Stimulated activated CD4-positive, alpha-beta T cell treated with anti-CD3 and anti-CD28 coated beads, Interleukin-4, amount 100 ng/mL, for 1 hour (primary cell): Measurements from ENCODE around the gene PRELID1.
"Not testable (repeated sequence)": the region's sequence is repeated elsewhere in the genome, so short reads cannot be mapped to it uniquely, and the experiment has no call there.

Experiments used
- DNase-seq: peaks from one replicate; pipeline ENCODE4 v3.0.0-alpha.2; 2020

PRELID1 gene, protein sequence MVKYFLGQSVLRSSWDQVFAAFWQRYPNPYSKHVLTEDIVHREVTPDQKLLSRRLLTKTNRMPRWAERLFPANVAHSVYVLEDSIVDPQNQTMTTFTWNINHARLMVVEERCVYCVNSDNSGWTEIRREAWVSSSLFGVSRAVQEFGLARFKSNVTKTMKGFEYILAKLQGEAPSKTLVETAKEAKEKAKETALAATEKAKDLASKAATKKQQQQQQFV

DNA sequence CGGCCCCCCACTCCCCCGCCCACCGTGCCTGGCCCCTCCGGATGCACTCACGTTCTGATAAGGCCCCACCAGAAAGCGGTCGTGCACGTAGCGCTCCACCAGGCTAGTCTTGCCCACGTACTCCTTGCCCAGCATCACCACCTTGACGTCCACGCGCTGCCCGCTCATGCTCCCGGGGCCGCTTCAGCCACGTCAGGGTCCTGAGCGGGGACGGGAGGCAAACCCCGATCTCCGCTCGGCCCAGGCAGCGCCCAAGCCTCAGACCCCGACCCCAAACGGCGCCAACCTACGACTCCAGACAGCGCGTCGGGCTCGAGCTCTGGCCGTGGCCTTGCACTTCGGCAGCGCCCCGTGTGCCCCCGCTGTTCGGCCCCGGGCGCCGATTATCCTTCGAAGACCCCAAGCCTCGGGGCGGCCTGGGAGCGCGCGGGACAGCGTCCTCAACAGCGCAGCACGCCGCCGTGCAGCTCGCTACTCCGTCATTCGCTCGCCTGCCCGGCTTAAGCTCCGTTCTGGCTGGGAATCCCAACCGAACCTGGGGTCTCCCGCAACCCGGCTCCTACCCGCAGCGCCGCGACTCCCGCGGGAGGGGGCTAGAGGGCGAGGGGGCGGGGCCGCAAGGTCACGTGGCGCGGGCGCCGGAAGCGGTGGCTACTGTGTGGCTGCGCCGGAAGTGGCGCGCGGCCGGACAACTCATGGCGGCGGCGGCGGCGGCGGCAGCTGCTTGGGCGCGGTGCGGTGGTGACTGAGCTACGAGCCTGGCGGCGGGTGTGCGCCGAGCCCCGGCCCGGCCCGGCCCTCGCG lies at the start of gene PRELID1, which contains the start of gene RAB24:
TSS of gene PRELID1 (plus strand) at position 679 of the 804 bp plus-strand sequence. CDS start 187 bp downstream, outside the sequence.
TSS of gene RAB24 (minus strand) at position 599 of the 804 bp plus-strand sequence. CDS start at position 168, 431 bp downstream.
- peak; percentile 91 for DNase-seq

DNA sequence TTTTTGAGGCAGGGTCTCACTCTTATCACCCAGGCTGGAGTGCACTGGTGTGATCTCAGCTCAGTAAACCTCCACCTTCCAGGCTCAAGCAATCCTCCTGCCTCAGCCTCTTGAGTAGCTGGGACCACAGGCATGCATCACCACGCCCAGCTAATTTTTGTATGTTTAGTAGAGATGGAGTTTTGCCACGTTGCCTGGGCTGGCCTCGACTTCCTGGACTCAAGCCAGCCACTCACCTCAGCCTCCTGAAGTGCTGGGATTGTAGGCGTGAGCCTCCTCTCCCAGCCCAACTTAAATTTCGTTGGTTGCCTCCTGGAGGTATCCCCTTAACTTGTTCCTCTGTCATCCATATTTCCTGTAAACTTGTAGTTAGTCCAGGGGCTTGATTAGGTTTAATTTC lies 47.3 kb upstream of the PRELID1 start:
- no peak for DNase-seq

DNA sequence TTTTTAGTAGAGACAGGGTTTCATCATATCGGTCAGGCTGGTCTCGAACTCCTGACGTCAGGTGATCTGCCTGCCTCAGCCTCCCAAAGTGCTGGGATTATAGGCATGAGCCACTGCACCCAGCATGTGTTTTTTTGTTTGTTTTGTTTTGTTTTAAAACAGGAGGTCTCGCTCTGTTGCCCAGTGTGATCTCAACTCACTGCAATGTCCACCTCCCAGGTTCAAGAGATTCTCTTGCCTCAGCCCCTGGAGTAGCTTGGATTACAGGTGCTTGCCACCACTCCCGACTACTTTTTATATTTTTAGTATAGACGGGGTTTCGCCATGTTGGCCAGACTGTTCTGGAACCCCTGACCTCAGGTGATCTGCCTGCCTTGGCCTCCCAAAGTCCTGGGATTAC lies 44.9 kb upstream of the PRELID1 start:
- DNase-seq: not testable (repeated sequence)

DNA sequence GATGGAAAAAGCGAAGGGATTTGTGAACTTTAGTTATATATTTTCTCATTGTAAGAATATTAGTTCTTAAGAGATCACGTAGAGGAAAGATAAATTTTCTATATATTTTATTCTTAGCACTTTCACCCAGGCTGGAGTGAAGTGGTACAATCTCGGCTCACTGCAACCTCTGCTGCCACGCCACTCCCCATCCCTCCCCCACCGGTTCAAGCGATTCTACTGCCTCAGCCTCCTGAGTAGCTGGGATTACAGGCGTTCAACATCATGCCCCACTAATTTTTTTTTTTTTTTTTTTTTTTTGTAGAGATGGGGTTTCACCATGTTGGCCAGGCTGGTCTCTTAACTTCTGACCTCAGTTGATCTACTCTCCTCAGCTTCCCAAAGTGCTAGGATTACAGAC lies 42.6 kb upstream of the PRELID1 start:
- DNase-seq: no peak

DNA sequence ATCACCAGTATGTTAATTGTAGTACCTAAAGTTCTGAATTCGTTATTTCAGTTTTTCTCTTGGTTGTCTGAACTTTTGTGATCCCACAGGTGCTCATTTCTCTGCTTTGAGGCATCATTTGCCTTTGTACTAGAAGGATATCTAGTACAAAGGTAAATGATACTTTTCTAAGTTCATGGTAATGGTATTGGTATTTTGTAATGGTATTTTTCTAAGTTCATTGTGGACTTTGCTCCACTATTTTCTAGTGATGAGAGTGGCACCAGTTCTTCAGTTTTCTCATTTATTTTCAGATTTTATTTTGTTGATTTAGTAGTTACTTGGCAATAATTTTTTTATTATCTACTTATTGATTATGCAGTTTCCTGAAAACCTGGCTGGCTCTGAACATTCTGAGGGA lies 42.1 kb upstream of the PRELID1 start:
- DNase-seq: no peak

DNA sequence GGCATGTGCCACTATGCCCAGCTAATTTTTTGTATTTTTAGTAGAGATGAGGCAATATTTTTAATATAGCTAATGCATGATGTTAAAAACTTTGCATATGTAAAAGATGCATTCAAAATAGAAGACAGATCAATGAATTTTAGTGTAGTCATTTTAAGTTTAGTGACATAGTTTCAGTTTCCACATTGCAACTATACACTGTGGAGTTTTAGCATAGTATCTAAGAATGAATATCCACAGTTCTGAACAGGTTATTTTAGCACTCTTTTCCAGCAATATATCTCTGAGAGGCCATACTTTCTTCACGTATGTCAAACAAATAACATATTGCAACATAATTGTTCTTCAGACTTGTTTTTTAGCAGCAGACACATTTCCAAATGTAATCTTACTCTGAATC lies 39.4 kb upstream of the PRELID1 start:
- DNase-seq: no peak

DNA sequence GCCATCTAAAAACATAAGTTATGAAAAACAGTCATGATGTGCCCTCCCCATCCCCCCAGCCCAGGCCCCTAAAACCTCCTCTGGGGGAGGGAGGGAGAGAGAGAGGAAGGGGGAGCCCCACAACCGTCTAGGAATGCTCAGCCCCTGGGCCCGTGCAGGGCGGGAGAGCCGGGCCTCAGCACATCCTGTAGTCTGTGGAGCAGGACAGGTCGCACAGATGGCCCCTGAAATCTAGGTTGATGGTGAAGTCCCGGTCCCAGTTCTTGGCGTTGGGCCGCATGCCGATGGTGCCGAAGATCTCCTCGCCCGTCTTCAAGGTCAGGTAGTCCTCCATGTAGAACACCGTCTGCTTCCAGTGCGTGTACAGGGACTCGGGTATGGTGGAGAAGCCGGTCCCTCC lies 38.2 kb upstream of the PRELID1 start:
- DNase-seq: no peak

DNA sequence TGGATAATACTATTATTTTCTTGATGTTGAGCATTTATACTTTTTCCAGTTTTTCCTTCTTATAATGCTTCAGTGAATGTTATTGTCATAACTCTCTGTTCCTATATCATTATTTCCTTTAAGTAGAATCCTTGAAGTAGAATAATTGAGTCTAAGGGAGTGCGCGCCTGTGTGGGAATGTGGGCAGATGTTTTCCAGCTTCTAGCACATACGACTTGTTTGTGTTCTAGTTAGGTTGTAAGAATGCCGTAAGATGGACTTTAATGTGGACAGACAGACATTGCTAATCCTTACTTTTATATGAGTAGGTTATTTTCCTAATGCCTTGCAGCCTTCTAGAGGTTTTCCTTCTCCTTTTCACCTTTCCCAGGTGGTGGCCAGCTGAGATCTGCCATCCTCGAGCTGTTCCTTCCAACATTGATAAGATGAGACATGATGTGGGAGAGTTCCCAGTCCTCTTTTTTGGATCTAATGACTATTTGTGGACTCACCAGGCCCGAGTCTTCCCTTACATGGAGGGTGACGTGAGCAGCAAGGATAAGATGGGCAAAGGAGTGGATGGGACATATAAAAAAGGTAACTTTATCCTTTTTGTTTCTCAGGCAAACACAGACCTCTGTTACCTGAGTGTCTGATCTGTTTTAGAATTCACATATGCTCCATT lies 34.2 kb upstream of the PRELID1 start:
- no peak for DNase-seq

DNA sequence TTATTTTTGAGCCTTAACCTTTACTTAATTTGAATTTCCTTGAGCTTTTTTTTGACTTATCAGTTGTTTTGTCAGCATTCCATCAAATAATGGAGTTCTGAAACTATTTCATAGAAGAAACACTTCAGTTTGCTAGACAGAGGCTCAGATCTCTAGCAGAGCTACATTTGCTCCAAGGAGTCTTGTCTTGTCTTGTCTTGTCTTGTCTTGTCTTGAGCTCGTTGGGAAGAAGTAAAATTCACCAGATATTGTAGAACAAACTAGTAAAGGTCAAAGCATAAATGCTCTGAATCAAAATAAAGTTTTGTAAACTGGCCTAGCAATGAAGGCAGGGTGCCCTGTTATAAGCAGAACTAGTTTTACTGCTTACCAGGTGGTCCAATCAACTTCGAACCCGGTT lies 33.6 kb upstream of the PRELID1 start:
- no peak for DNase-seq

DNA sequence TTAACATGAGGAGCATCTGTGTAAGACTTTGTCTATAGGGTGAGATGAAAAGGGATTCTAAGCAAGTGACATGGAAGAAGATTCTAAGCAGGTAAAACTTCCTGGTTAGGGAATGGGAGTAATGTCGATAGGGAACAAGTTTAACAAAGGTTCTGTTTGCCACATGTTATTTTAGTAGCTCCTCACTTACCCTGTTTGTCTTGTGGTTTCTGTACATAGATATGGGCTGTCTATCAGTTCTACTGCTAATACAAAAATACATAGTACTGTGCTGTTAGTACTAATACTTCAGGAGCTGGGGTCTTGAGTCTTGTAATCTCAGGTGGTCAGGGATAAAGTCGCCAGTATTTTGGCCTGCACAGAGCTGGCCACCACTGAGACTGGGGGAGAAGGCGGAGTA lies 32.9 kb upstream of the PRELID1 start:
- DNase-seq: no peak

DNA sequence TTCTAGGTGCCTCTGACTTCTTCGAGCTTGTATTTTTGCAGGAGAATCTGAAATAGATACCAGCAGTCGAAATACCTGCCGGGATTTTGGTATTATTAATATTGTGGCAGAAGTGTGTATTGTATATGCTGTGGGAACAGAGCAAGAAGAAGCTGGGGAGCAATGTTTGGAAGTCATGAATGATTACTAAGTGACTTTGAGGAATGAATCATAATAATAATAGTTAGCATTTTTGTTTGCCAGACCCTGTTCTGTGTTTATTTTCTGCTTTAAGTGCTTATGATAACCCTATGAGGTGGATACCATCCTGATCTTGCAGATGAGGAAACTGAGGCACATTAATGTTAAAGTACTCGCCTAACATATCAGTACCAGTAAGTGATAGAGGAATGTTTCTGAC lies 32.5 kb upstream of the PRELID1 start:
- no peak for DNase-seq

DNA sequence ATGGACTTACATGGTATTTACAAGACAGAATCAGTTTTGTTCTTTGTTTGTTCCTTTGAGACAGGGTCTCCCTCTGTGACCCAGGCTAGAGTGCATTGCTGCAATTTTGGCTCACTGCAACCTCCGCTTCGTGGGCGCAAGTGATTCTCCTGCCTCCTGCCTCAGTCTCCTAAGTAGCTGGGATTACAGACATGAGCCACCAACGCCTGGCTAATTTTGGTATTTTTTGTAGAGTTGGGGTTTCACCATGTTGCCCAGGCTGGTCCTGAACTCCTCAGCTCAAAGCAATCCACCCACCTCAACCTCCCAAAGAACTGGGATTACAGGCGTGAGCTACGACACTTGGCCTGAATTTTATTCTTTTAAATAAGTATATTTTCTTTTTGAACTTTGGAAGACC lies 27.7 kb upstream of the PRELID1 start:
- no peak for DNase-seq

DNA sequence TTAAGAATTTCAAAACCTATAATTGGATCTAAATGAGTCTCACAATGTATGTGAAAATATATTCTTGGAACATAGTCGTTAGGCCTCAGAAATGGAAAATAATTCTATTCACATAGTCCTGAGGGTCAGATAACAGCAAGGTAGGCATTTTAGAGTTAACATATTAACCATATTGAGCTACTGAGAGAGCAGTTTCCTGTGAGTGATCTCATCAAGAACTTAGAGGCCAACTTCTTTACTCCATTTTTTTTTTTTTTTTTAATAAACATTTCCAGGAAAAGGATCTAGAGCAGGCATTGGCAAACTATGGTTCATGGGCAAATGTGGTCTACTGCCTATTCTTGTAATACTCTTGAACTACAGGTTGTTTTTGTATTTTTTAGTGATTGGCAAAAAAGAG lies 26.7 kb upstream of the PRELID1 start:
- no peak for DNase-seq

DNA sequence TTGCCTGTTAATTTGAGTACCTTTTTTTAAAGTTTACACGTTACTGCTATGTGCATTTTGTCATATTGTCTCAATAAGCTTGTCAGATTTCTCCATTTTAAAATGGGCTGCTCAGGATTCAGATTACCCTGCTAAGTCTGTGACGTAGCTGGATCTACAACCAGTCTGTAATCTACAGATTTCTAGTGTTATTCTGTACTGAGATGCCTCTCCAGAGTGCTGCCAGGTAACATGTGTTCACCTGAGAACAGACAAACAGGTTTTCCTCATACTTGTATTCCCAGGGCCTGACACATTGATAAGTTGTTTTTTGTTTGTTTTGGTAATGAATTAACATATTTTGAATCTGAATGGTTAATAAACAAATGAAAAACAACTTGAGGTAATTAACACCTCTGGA lies 15.4 kb upstream of the PRELID1 start:
- no peak for DNase-seq

DNA sequence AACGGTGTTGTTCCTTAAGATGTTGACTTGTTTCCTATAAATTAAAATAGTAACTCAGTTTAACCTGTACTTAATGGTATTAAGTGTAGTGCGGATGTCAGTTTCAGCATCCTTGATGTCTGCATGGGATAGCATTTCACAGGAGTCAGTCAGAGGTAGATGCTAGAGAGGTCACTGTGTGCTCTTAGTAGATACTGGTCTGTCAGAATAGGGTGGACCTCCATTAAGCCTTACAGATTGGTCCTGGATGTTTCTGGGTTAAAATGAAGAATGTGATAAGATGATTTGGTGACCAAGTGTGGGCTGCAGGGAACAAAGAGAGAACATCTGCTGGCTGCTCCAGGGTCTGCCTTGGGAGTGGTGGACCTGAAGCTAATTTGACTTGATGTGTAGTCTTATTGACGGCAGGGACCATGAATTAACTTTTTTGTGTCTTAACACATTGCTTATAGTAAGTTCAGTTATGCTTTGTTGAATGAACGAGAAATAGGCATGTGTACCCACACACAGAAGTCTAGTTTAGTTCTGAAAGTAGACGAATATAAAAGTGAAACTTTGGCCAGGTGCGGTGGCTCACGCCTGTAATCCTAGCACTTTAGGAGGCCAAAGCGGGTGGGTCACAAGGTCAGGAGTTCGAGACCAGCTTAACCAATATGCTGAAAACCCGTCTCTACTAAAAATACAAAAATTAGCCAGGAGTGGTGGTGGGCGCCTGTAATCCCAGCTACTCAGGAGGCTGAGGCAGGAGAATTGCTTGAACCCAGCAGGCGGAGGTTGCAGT lies 12.6 kb upstream of the PRELID1 start:
- no peak for DNase-seq

DNA sequence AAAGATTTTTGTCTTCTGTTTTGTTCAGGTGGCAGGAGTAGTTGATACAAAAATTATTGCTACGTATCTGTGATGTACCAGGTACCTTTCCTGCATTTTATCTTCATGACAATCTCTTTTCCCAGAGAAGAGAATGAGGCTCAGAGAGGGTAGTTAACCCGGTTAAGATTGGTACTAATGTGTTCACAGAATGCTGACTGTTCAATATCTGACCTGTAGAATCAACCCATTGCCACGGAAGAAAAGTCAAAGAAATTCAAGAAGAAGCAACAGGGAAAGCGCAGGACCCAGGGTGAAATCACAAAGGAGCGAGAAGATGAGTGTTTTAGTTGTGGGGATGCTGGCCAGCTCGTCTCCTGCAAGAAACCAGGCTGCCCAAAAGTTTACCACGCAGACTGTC lies 11.9 kb upstream of the PRELID1 start:
- no peak for DNase-seq

DNA sequence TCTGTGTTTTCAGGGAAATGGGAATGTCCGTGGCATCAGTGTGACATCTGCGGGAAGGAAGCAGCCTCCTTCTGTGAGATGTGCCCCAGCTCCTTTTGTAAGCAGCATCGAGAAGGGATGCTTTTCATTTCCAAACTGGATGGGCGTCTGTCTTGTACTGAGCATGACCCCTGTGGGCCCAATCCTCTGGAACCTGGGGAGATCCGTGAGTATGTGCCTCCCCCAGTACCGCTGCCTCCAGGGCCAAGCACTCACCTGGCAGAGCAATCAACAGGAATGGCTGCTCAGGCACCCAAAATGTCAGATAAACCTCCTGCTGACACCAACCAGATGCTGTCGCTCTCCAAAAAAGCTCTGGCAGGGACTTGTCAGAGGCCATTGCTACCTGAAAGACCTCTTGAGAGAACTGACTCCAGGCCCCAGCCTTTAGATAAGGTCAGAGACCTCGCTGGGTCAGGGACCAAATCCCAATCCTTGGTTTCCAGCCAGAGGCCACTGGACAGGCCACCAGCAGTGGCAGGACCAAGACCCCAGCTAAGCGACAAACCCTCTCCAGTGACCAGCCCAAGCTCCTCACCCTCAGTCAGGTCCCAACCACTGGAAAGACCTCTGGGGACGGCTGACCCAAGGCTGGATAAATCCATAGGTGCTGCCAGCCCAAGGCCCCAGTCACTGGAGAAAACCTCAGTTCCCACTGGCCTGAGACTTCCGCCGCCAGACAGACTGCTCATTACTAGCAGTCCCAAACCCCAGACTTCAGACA lies 9.6 kb upstream of the PRELID1 start:
- DNase-seq: no peak

DNA sequence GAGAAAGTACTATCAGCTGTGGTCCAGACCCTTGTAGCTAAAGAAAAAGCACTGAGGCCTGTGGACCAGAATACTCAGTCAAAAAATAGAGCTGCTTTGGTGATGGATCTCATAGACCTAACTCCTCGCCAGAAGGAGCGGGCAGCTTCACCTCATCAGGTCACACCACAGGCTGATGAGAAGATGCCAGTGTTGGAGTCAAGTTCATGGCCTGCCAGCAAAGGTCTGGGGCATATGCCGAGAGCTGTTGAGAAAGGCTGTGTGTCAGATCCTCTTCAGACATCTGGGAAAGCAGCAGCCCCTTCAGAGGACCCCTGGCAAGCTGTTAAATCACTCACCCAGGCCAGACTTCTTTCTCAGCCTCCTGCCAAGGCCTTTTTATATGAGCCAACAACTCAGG lies 9.0 kb upstream of the PRELID1 start:
- DNase-seq: no peak

DNA sequence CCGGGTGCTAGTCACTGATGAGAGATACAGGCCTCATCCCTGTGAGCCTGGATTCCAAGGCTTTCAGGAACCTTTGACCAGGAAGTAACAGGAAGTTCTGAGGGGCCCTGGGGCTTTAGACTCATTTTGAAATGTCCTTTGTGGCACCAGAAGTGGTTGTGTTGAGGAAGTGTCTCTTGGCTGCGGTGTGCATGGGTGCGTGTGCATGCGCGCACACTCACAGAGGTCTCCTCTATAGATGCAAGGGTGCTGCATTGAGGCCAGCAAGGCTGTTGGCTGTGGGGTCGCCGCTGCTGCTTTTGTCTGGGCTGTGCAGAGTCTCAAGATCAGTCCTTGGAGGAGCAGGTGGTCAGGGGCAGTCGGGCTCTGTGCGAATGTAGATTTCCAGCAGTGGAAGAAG lies 7.7 kb upstream of the PRELID1 start:
- DNase-seq: no peak

DNA sequence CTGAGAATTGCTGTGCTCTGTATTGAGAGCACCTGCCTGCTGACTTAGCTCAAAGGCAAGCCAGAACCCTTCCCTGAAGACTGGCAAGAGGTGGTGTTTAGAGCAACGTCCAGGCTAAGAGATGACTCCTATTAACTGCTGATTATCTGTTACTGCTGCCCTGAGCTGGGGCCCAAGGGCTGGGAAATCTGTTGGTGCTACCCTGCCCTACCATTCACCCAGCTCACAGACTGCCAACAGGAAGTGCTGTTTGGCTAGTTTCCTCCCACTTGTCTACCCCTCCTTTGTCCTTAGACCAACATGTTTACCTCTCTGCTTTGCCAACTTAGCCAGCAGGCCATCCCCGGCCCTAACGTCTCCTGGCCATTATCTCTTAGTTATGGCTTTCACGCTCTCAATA lies 7.0 kb upstream of the PRELID1 start:
- no peak for DNase-seq

DNA sequence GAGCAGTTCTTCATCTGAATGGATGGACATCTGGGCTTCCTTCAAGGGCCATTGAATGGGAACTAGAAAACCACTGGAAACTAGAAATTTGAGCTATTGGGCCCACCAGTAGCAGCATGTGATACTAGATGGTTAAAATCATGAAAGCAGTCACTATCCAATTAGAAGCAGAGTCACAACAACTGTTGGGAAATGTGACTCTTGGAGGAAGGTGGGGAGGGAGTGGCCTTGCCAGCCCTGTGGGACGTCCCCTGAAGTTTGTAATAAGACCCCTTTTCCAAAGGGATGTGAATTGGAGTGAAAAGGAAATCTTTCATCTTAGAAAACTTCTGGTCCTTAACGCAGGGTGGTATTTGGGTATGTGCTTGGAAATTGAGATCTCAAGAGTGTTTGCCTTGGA lies 5.7 kb upstream of the PRELID1 start:
- DNase-seq: no peak

DNA sequence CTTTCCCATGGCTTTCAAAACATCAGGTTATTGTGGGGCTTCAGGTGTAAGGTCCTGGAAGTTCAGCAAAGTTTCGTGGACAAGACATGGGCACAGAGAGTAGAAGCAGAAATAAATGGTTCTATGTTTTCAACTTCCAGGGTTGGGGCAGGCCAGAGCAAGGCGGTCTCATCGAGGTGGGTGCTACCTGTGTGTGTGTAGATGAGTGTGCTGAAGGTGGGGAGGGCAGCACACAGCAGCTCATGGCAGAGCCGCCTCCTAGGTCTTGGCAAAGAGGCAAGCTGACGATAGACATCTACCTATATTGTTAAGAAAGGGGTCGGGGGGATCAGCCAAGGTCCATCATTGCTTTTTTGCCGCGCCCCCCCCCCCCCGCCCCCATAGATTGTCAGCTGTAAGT lies 3.9 kb upstream of the PRELID1 start:
- DNase-seq: no peak
